GM12875 (cell line): Measurements from ENCODE around the gene MFAP2.

Source experiments
- H3K4me3 ChIP-seq: one replicate; pipeline ENCODE4 v1.5.1; 2011; ENCODE audit warnings: low read depth, low read length, control low read depth
- CTCF ChIP-seq: IDR thresholded peaks from 2 replicates; pipeline ENCODE4 v1.5.1; 2011; ENCODE audit warnings: low read depth, mild to moderate bottlenecking, control low read depth, inconsistent platforms, low read length, moderate library complexity, borderline replicate concordance; ENCODE audit not compliant: insufficient read depth

Gene MFAP2

GRCh38 chr1:16982902-16983301 lies 2.5 kb upstream of the MFAP2 start:
- TF ChIP-seq CTCF = no peak
- H3K4me3 ChIP-seq = no peak overlapping the region

GRCh38 chr1:16981269-16981849 lies 939 bp upstream of the MFAP2 start:
- H3K4me3 ChIP-seq = no peak overlapping the region
- no peak for TF ChIP-seq CTCF

- TF ChIP-seq CTCF = no peak
- no peak overlapping the region for H3K4me3 ChIP-seq
Observed at GRCh38 chr1:16979475-16980327, 719 bp downstream of the MFAP2 start.

- no peak for TF ChIP-seq CTCF
- H3K4me3 ChIP-seq = no peak overlapping the region
Observed at GRCh38 chr1:16978567-16979474, 1.6 kb downstream of the MFAP2 start.

GRCh38 chr1:16978139-16978538 lies 2.3 kb downstream of the MFAP2 start:
- TF ChIP-seq CTCF = no peak
- H3K4me3 ChIP-seq = no peak overlapping the region

GRCh38 chr1:16977377-16977776 lies 3.0 kb downstream of the MFAP2 start:
- TF ChIP-seq CTCF = no peak
- no peak overlapping the region for H3K4me3 ChIP-seq
